ENCODE measurements around the gene MYO5C. TPM values are rescaled to one million over a fixed set of nuclear protein-coding genes. Genes with fewer than 3 reads are reported as not detected.

The MYO5C gene
- total RNA-seq, 1 donor from 2014 or later: 22.9 TPM

- no peak for TF ChIP-seq CTCF (IDR thresholded peaks at IDR 0.05; ENCODE audit: unreplicated experiment)
- H3K27me3 Mint-ChIP-seq (ENCODE audit: unreplicated experiment): no peaks in the 10 kb centered on the region
- H3K27ac Mint-ChIP-seq (ENCODE audit: unreplicated experiment): no peak overlapping the region
- no peak for DNase-seq (ENCODE audit: low spot score)
- H3K9me3 Mint-ChIP-seq (ENCODE audit: unreplicated experiment): no peaks in the 10 kb centered on the region
- peak overlapping the region; percentile 29 for H3K4me3 Mint-ChIP-seq (ENCODE audit: unreplicated experiment)
- no peaks in the 10 kb centered on the region for H3K4me1 Mint-ChIP-seq (ENCODE audit: unreplicated experiment)
- no peaks in the 10 kb centered on the region for H3K36me3 Mint-ChIP-seq (ENCODE audit: low read depth, unreplicated experiment)
These were observed 151.7 kb downstream of the MYO5C start for GRCh38 chr15:52143873-52144272.

Small RNA genes lying within 50 kb of the gene (microRNA-seq; reads per million reads assigned to microRNA genes)
- gene MIR1266 (ENCODE audit: unreplicated experiment): 6.0 reads per million, percentile 51 among the genes with 10 or more reads in this experiment

Other genes with a start within 250 kb of the MYO5C start
- not detected for gene BCL2L10, start 183.0 kb downstream of the MYO5C start, total RNA-seq (ENCODE audit: unreplicated experiment)
- 11.7 TPM for gene GNB5, start 104.4 kb downstream of the MYO5C start, total RNA-seq (ENCODE audit: unreplicated experiment)
- gene MYO5A, start 233.1 kb upstream of the MYO5C start, total RNA-seq (ENCODE audit: unreplicated experiment): 9.1 TPM